IPS-NIHi7 (cell line): ENCODE data around the gene XIRP2.
A peak's percentile ranks its signal among the peaks of the same experiment; 100 is the strongest.

Source experiments
- DNase-seq: peaks from one replicate; pipeline ENCODE4 v3.0.0; 2012; ENCODE audit warnings: mixed read lengths; ENCODE audit errors: extremely low spot score

Gene XIRP2

DNA sequence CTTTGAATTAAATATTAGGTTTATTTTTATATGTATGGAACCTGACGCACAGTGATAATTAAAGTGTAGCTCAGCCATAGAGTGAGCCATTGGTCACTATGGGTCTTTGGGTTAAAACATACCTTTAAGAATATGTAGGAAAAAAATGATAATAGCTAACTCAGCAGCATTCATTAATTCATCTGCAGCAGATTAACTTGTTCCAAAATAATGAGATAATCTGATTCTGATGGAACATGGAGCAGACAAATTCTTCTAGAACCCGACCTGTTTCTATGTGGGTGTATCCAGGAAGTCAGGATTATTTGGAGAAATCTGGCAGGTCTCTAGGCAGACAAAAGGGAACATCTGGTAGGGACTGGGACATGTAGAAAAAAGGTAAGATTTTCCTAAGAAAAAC, at the start of gene XIRP2:
Gene XIRP2, plus strand, starts transcription at position 301 of the 400 bp plus-strand sequence. CDS start 15,003 bp downstream, outside the sequence.
- DNase-seq = no peak

DNA sequence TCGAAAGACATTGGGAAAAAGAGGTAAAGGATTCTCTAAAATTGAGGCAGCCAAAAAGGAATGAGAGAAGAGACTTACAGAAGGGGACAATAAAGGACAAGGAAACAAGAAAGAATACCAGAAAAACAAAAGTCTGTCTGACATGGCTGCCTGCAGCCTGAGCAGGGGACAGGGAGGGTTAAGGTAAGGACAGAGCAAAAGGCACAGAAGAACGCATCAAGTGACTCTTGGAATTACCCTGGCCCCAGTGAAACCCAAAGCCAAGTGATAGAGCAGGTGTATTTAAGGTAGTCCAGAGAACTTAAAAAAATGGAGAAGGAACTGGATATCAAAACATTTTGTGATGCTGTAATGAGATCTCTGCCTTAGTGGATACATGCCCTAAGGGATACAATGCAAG, 47.1 kb upstream of the XIRP2 start:
- DNase-seq = no peak

DNA sequence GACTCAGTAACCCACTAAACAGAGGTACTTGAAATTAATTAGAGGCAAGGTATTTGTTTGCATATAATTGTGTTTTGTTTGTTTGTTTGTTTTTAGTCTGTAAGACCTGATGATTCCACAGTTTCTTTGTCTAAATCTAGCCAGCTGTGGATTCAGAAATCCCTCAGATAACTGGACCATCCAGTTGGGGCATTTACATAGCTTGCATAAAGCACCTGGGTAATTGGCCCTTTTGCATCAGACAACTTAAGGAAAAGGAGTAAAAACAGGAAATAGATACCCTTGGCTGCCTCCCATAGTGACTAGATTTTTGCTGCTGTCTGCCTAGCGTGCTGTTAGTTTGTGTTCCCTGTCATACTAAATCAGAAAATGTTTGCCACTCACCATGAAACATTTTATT, 46.6 kb upstream of the XIRP2 start:
- no peak for DNase-seq

DNA sequence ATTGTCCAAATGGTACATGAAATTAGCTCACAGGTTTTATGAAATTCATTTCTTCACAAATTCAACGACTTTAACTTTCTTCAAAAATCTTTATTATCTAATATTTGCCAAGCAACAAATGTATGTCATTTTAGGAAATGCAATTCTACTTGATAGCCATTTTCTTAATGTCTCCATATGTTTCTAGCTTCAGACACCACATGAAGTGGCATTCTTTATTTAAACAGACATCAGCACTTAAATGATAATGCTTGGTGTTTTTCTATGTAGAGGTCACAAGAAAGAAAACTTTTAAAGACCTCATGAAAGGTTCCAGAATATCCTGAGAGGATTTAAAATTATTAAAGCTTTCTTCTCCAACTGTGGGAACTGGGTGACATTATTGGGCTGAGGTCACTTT, 44.2 kb upstream of the XIRP2 start:
- DNase-seq = no peak

DNA sequence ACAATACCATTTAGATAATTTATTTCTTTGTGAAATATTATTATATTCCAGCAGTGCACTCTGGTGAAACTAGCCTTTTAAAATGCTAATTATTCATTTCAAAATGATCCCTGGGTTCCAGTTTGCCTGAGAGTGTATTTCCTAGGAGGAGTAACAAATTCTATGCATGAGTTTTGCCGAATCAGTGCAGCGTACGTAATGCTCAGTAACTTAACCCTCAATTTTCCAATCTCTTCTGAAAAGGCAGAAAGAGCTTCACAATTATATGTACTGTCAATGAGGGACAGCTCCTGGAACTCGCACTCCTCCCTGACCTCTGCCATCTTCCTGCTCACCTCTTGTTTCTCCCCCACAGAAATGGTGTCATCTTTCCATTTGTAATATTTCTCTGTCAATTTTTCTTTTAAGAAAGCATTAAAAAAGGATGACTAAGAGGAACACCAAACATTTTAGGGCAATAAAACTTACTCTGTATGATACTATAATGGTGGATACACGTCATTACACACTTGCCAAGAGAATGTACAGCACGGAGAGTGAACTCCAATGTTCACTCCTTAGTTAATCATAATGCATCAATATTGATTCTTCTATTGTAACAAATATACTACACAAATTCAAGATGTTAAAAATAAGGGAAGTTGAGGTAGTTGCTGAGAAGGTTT, 25.7 kb upstream of the XIRP2 start:
- DNase-seq = no peak

DNA sequence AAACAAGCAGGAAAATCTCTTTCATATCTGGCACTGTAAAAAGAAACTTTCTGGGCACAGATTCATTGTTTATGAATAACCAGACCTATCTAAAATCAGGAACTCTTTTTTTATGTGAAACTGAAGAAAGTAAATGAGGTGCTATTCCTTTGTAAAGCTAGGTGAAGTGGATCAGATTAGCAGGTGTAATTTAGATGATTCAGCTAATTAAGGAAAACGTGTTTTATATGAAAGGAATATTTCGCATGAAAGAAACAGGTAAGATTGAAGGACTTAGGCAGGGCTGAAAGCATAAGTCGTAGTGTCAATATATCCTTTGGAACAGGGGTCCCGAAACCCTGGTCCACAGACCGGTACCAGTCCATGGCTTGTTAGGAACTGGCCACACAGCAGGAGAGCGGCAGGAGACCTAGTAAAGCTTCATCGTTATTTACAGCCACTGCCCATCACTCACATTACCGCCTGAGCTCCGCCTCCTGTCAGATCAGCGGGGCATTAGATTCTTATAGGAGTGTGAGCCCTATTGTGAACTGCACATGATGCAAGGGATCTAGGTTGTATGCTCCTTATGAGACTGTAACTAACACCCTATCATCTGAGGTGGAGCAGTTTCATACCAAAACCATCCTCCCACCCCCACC, 20.3 kb upstream of the XIRP2 start:
- no peak for DNase-seq

DNA sequence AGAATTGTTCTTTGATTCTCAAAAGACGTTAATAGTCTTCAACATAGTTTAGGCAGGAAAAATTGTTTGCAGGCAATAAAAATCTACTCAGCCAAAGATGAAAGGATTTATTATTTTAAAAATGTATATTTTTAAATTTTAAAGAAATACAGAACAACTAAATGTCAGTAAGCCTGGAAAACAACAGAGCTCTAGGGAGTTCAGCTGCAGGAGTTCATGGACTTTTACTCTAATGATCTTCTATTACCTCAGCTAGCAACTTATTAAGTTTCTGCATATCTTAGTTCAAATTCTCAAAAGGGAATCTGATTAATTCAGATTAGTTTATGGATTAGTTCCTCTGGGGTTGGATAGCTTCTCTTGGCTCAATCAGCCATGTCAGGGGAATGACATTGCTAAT, 17.9 kb upstream of the XIRP2 start:
- no peak for DNase-seq

DNA sequence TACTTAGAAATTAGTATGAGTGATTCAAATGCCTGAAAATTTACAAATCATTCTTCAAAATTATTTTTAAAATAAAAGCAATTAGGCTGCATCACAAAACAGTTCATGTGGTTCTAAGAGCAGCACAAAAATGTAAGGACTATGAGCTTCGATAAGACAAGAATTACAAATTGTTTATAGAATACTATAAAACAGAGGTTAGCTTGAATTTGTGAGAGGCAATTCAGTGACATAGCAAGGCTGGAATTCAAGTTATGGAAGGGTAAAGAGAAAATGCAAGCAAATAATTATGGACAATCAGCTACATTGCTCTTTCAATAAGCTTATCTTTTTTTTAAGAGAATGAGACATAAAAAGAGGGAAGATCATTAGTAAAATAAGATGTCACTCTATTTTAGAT, 7.1 kb upstream of the XIRP2 start:
- DNase-seq = no peak

- DNase-seq = no peak
Measured at GRCh38 chr2:166882851-166883250, 5.4 kb upstream of the XIRP2 start.

GRCh38 chr2:166891727-166892126, 3.4 kb downstream of the XIRP2 start:
- DNase-seq = no peak

GRCh38 chr2:166892397-166892796, 4.1 kb downstream of the XIRP2 start:
- no peak for DNase-seq

- peak; percentile 22 for DNase-seq
Measured at GRCh38 chr2:166895243-166895642, 7.0 kb downstream of the XIRP2 start.

GRCh38 chr2:166897666-166898065, 9.4 kb downstream of the XIRP2 start:
- no peak for DNase-seq

DNA sequence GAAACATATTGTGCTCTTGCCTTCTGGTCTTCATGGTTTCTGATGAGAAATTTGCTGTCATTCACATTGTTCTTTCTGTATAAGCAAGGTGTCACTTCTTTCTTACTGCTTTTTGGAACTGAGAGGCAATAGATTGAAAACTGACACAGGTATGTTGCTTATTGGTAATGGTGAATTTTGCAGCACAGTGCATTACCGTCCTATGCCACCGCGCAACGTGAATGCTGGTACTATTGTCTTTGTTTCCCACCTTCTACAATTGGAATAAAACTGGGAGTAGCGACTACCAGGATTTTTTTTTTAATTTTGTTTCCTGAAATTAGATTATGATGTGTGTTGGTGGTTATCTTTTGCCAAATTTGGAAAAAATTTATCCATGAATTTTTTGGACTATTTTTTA, 11.4 kb downstream of the XIRP2 start:
- no peak for DNase-seq

GRCh38 chr2:166900700-166901099, 12.4 kb downstream of the XIRP2 start:
- DNase-seq = peak; percentile 66

DNA sequence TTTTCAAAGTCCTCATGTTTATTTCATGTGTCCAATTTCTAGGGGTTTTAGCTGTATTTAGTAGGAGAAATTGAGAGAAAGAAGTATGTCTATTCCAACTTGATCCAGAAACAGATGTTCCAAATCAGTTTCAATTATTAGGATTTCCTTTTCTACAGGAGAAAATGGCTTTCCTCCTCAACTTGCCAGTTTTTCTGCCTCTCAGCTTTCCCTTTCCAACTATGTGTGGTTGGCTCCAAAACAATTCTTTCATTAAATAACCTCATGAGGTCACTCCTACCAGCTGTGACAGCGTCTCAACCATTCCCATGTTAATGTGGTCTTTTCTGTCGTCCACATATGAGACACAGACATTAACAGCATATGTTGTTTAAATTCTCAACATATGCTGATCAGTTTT, 13.1 kb downstream of the XIRP2 start:
- DNase-seq = no peak

DNA sequence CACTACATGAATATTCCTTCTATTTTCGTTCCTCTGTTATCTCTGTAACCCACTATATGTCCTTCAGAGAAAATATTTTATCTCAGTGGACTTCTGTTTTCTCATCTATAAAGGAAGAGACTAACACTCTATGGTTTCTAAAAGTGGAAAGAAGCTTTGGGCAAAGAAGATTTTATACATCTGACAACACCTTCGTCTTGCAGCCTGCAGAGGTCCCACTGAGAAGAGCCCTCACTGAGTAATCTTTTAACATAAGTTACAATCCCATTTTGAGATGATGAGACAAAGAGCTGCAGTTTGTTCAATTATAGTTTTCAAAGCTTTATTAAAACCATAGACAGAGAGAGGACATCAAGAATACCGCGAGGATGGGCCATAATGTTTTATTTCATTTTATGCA, 28.7 kb downstream of the XIRP2 start:
- DNase-seq = no peak

DNA sequence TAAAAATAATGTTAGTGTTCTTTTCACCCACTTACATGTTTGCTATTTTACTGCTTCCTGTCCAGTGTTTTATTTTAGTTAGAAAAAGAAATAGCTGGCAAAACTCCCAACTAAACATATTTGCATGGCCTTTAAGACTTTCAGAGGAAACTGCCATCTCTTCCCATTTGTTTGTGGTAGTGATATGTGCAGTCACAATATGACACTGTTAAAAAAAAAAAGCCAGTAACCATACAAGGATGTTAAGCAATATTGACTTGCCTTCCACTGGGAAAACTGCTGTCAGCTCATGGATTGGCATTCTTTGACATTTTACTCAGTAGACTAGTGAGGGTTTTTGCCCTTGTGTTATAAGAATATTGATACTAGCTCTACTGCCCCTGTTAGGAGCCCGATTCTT, 29.1 kb downstream of the XIRP2 start:
- DNase-seq = no peak

DNA sequence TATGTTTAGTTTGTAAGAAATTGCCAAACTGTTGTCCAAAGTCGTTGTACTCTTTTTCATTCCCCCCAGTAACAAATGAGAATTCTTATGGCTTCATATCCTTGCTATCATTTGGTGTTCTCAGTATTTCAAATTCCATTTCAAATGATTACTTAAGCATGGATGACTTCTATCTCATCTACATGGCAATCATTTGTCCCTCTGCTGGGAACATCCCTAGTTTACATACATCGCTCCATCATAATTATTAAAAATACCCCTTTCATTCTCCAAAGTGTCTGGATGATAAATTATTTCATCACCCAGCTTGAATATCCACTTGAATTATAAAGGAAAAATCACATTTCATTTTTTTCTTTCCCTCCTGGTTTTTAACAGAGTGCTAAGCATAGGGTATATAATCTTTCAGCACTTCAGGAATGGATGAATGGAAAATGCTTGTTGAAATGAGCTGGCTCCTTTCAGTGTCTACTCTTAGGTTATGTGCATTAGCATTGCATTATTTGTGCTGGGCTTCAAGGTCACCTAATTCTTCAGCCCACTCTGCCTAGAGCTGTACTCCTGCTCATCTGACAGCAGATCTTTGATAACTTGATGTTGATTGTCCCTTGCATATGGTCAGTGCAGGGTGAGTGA, 33.1 kb downstream of the XIRP2 start:
- no peak for DNase-seq

GRCh38 chr2:166924967-166925366, 36.7 kb downstream of the XIRP2 start:
- no peak for DNase-seq

- DNase-seq = no peak
Measured at GRCh38 chr2:166926657-166927056, 38.4 kb downstream of the XIRP2 start.

DNA sequence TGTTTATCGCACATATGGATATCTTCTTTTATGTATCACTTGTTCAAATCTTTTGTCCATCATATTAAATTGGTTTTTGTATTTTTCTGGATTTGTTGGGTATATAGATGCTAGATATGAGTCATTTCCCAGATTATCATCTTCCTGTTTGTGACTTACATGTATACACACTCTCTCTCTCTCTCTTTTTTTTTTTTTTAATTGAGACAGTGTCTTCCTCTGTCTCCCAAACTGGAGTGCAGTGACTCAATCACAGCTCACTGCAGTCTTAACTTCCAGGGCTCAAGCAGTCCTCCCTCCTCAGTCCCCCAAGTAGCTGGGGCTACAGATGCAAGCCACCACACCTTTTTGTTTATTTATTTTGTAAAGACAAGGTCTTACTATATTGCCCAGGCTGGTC, 43.8 kb downstream of the XIRP2 start:
- DNase-seq = no peak

- DNase-seq = no peak
Measured at GRCh38 chr2:166934817-166935216, 46.5 kb downstream of the XIRP2 start.
